Measurements from ENCODE around the gene ATP10A.

Gene ATP10A

GRCh38 chr15:25717457-25718168, 145.5 kb downstream of the ATP10A start:
- peak; percentile 24 for DNase-seq (ENCODE audit: low spot score)

GRCh38 chr15:25717127-25717456, 146.0 kb downstream of the ATP10A start:
- DNase-seq (ENCODE audit: low spot score), result no peak

GRCh38 chr15:25716414-25717126, 146.6 kb downstream of the ATP10A start:
- no peak for DNase-seq (ENCODE audit: low spot score)

- DNase-seq (ENCODE audit: low spot score), result no peak
These were observed 147.4 kb downstream of the ATP10A start for GRCh38 chr15:25715536-25716413.

GRCh38 chr15:25714538-25714840, 148.6 kb downstream of the ATP10A start:
- no peak for DNase-seq (ENCODE audit: low spot score)

- no peak for DNase-seq (ENCODE audit: low spot score)
These were observed 149.2 kb downstream of the ATP10A start for GRCh38 chr15:25713736-25714537.

GRCh38 chr15:25712961-25713355, 150.2 kb downstream of the ATP10A start:
- DNase-seq (ENCODE audit: low spot score), result no peak

GRCh38 chr15:25712192-25712960, 150.8 kb downstream of the ATP10A start:
- no peak for DNase-seq (ENCODE audit: low spot score)

GRCh38 chr15:25711691-25712090, 151.4 kb downstream of the ATP10A start:
- no peak for DNase-seq (ENCODE audit: low spot score)

GRCh38 chr15:25711164-25711563, 152.0 kb downstream of the ATP10A start:
- DNase-seq (ENCODE audit: low spot score), result no peak

- DNase-seq (ENCODE audit: low spot score), result no peak
These were observed 152.9 kb downstream of the ATP10A start for GRCh38 chr15:25710184-25710583.

GRCh38 chr15:25709437-25710159, 153.5 kb downstream of the ATP10A start:
- DNase-seq (ENCODE audit: low spot score), result no peak

GRCh38 chr15:25708391-25708790, 154.7 kb downstream of the ATP10A start:
- DNase-seq (ENCODE audit: low spot score), result no peak

- no peak for DNase-seq (ENCODE audit: low spot score)
These were observed 155.3 kb downstream of the ATP10A start for GRCh38 chr15:25707656-25708365.

GRCh38 chr15:25706176-25706955, 156.8 kb downstream of the ATP10A start:
- DNase-seq (ENCODE audit: low spot score), result no peak

- DNase-seq (ENCODE audit: low spot score), result no peak
These were observed 157.6 kb downstream of the ATP10A start for GRCh38 chr15:25705433-25706115.

- DNase-seq (ENCODE audit: low spot score), result no peak
These were observed 159.4 kb downstream of the ATP10A start for GRCh38 chr15:25703726-25704125.

- no peak for DNase-seq (ENCODE audit: low spot score)
These were observed 161.2 kb downstream of the ATP10A start for GRCh38 chr15:25701721-25702465.
